SK-N-SH treated with all-trans-retinoic acid at 6 μM for 48 hours (cell line): ENCODE results near the gene ADRA2B.

Experiments used
- CSDC2 ChIP-seq: fragments of 250-450 bp; sonication (Bioruptor Pico); IDR thresholded peaks from 2 replicates; pipeline ENCODE4 v1.5.0; 2020; ENCODE audit warnings: mild to moderate bottlenecking, moderate library complexity
- RARB ChIP-seq: fragments of 250-450 bp; sonication (Bioruptor Pico); IDR thresholded peaks from 2 replicates; pipeline ENCODE4 v1.8.0; 2021; ENCODE audit warnings: mild to moderate bottlenecking, moderate library complexity
- ZNF565 ChIP-seq: fragments of 450-650 bp; formaldehyde crosslinking; conservative IDR thresholded peaks from 2 replicates; pipeline ENCODE4 v1.5.0; 2020; ENCODE audit warnings: low read depth, mild to moderate bottlenecking, moderate library complexity
- TF ChIP-seq, protein P1 (sequence below): fragments of 250-450 bp; sonication (Bioruptor Pico); IDR thresholded peaks from 2 replicates; pipeline ENCODE4 v1.5.1; 2020; ENCODE audit warnings: low read depth, mild to moderate bottlenecking, moderate library complexity
- TF ChIP-seq, protein P2 (sequence below): fragments of 250-450 bp; sonication (Bioruptor Pico); IDR thresholded peaks from 2 replicates; pipeline ENCODE4 v1.8.0; 2021; ENCODE audit warnings: low read depth, mild to moderate bottlenecking, moderate library complexity, borderline replicate concordance
- TF ChIP-seq, protein P3 (sequence below): fragments of 250-450 bp; sonication (Bioruptor Pico); IDR thresholded peaks from 2 replicates; pipeline ENCODE4 v1.8.0; 2020; ENCODE audit warnings: mild to moderate bottlenecking, moderate library complexity, borderline replicate concordance

DNA sequence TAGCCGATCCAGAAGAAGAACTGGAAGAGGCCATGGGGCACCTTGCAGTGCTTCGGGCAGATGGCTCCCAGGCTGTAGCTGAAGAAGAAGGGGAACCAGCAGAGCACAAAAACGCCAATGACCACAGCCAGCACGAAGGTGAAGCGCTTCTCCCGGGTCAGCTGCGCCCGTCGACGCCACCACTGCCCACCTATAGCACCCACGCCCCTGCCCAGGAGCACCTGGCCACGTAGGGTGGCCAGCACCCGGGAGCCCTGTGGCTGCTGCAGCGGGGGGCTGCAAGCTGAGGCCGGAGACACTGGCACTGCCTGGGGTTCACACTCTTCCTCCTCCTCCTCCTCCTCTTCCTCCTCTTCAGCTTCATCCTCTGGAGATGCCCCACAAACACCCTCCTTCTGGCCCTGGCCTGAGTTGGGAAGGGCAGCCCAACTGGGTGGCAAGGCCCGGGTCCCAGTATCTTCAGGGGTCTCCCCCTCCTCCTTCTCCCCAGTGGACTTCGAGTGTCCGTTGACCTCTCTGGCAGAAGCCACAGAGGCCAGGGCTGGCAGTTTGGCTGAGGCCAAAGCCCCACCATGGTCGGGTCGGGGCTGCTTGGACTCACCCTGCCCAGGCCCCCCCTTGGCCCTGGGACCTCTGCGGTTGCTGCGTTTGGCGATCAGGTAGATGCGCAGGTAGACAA lies 1.3 kb downstream of the ADRA2B start:
- TF ChIP-seq, protein P1, sequence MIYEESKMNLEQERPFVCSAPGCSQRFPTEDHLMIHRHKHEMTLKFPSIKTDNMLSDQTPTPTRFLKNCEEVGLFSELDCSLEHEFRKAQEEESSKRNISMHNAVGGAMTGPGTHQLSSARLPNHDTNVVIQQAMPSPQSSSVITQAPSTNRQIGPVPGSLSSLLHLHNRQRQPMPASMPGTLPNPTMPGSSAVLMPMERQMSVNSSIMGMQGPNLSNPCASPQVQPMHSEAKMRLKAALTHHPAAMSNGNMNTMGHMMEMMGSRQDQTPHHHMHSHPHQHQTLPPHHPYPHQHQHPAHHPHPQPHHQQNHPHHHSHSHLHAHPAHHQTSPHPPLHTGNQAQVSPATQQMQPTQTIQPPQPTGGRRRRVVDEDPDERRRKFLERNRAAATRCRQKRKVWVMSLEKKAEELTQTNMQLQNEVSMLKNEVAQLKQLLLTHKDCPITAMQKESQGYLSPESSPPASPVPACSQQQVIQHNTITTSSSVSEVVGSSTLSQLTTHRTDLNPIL (CRISPR knock-in tag): no peak
- no peak for TF ChIP-seq RARB (CRISPR knock-in tag)
- no peak for TF ChIP-seq ZNF565 (CRISPR knock-in tag)
- TF ChIP-seq, protein P2, sequence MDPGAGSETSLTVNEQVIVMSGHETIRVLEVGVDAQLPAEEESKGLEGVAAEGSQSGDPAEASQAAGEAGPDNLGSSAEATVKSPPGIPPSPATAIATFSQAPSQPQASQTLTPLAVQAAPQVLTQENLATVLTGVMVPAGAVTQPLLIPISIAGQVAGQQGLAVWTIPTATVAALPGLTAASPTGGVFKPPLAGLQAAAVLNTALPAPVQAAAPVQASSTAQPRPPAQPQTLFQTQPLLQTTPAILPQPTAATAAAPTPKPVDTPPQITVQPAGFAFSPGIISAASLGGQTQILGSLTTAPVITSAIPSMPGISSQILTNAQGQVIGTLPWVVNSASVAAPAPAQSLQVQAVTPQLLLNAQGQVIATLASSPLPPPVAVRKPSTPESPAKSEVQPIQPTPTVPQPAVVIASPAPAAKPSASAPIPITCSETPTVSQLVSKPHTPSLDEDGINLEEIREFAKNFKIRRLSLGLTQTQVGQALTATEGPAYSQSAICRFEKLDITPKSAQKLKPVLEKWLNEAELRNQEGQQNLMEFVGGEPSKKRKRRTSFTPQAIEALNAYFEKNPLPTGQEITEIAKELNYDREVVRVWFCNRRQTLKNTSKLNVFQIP (CRISPR knock-in tag): no peak
- TF ChIP-seq, protein P3, sequence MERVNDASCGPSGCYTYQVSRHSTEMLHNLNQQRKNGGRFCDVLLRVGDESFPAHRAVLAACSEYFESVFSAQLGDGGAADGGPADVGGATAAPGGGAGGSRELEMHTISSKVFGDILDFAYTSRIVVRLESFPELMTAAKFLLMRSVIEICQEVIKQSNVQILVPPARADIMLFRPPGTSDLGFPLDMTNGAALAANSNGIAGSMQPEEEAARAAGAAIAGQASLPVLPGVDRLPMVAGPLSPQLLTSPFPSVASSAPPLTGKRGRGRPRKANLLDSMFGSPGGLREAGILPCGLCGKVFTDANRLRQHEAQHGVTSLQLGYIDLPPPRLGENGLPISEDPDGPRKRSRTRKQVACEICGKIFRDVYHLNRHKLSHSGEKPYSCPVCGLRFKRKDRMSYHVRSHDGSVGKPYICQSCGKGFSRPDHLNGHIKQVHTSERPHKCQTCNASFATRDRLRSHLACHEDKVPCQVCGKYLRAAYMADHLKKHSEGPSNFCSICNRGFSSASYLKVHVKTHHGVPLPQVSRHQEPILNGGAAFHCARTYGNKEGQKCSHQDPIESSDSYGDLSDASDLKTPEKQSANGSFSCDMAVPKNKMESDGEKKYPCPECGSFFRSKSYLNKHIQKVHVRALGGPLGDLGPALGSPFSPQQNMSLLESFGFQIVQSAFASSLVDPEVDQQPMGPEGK (CRISPR knock-in tag): no peak
- TF ChIP-seq CSDC2 (CRISPR knock-in tag): no peak
